ENCODE data around the gene ANKRD55. TPM values are rescaled to one million over a fixed set of nuclear protein-coding genes. Genes with fewer than 3 reads are reported as not detected.
"Not testable (repeated sequence)": the region's sequence is repeated elsewhere in the genome, so short reads cannot be mapped to it uniquely, and the experiment has no call there.

The ANKRD55 gene
- polyA plus RNA-seq, 3 donors: 1.1 to 1.3 (median 1.1) TPM

DNA sequence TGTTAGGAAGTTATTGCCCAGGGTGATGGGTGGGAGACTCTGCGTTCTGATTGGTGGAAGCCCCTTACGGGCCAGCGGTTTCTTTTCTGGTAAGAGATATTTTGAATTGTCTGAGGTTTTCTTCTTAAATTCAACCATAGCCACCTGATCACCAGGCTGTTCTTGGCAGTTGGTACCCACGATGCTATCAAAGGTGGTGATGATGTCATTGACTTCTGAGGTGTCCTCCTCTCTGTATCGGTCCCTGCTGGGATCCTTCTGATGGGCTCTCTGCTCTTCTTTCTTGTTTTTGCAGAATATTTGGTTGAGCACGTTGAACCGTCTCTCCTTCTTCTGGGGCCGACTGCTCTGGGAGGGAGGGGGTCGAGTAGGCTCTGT, 121.7 kb downstream of the ANKRD55 start:
- DNase-seq (ENCODE audit: low read depth in 3 of 3, low spot score in 2 of 3): no peak

DNA sequence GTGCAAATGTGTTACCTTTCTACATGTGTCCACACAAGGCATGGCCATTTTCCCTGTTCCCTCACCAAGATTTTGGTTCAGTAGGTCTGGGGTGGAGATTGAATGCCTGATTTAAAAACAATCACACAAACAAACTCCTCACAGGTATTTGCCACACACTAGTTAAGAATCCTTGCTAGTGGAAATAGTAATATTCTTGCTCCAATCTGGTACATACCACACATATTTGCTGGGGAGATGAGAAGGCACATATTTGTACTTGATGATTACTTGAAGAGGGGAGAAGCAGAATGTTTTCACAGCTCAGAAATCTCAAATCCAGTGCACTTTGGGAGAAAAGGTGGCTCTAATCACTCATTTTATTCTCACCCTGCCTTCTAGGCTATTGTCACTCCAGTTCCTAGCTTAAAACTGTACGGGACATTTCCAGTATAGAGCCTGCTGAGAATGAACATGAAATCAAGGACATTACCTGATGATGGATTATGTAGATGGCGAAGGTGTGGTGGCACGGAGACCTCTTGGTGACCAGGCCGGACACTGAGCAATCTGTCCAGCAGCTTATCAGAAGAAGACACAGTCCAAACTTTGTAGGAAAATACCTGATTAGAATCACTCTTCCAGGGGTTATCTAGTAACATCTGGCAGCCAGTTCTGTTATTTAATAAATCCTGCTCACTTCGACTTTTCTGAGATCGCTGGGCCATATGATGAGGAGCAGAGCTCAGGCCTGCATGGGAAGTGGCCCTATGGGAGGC, 122.3 kb downstream of the ANKRD55 start:
- no peak for DNase-seq (ENCODE audit: low read depth in 3 of 3, low spot score in 2 of 3)

DNA sequence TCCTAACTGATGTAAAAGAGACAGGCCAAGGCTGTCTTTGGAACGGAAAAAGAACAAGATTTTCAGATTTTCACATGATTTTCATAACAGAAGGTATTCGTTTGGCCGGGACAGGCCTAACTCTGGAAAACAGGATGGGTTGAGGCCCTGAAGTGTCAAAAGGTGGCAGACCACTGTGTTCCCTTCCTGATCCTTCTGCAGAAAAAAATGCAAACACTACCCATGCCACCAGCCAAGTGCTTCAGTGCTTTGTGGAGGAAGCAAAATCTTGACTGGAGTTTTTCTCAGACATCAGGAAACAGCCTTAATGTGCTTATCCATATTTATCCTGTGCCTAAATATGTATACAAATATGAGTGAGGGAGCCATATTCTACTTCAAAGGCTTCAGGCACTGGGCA, 124.9 kb downstream of the ANKRD55 start:
- no peak for DNase-seq (ENCODE audit: low read depth in 3 of 3, low spot score in 2 of 3)

DNA sequence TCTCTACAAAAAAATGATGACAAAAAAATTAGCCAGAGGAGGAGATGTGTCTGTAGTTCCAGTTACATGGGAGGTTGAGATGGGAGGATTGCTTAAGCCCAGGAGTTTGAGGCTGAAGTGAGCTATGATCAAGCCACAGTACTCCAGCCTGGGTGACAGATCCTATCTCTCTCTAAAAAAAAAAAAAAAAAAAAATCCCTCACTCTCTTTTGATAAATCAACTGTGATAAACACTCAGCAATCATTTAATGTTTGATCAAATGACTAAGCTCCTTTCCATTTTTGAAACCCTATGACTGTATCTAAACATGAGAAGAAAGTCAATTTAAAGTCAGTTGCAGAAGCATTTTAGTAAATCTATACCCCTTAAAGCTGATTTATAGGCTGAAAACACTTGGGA, 126.3 kb downstream of the ANKRD55 start:
- no peak for DNase-seq (ENCODE audit: low read depth in 3 of 3, low spot score in 2 of 3)

GRCh38 chr5:56105511-56106291, 127.4 kb downstream of the ANKRD55 start:
- DNase-seq (ENCODE audit: low read depth in 3 of 3, low spot score in 2 of 3): no peak

DNA sequence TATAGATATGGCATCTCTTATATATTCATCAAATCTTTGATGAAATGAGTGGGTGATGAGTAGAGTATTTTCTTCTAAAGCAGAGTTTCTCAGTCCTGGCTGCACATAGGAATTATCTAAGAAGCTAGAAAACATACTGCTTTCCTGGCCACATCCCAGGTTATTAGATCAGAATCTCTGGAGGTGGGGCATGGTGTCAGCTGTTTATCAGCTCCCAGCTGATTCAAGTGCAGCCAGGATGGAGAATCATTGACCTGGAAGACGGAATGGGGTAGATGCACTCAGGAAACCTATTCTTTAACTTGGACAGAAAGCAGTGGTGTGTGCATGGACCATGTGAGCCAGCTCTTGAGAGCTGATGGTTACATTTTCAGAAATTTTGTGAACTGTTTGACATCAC, 130.2 kb downstream of the ANKRD55 start:
- DNase-seq (ENCODE audit: low read depth in 3 of 3, low spot score in 2 of 3): no peak

DNA sequence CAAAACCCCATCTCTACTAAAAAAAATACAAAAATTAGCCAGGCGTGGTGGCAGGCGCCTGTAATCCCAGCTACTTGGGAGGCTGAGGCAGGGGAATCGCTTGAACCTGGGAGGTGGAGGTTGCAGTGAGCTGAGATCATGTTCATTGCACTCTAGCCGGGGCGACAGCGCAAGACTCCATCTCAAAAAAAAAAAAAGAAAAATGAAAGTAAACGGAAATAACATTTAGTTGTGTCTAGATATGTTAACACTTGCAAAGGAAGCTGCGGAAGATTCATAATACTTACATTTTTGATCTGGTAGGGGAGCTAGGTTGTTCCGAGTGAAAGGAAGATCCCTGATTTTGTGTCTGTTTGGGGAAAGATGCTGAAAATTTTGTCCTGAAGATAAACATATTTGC, 130.9 kb downstream of the ANKRD55 start:
- DNase-seq (ENCODE audit: low read depth in 3 of 3, low spot score in 2 of 3): not testable (repeated sequence)

DNA sequence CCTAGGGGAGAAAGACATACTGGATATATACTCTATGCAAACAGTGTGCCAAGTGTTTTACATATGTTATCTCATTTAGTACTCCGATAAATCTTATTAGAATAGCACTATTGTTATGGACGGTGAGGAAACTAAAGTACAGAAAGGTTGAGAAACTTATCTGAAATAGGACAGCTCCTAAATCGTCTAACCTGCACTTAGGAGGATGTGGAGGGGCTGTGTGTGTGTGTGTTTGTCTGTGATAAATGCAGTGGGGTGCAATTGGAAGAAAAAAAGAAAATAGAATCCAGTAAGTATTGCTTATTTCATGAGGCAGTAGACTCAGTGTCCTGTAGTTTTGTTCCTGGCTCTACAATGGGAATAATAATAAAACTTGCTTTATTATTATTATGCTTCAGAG, 131.9 kb downstream of the ANKRD55 start:
- DNase-seq (ENCODE audit: low read depth in 3 of 3, low spot score in 2 of 3): no peak

DNA sequence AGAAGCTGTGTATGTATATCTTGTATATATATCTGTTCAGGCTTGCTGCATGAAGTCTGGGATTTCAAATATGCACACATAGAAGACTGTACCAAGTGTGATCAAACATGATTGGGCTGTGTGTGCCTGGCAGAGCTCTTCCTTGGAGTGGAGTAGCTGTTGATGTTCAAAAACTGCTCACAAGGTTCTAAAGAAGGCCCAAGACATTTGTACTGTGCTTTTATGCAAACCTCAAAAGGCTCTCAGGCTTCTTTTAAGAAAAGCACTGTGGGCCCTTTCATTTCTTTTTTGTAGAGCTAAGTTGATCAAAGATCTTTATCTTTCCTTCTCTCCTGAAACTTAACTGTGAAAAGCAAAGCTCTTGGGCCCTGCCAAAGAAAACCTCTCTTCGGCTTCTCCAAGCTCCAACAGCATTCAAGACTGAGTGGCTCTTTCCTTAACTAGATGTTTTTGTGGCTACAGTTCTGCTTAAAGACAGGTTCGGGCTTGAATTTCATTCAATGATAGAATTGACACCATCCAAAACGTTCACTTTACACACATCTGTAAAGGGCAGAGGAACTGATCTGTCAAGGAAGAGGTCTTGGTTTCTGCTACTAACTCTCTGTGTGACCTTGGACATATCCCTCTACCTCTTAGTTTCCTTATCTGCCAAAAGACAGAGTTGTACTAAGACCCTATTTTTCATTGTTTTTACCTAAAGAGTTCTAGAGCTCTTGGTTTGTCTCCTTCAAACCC, 132.5 kb downstream of the ANKRD55 start:
- DNase-seq (ENCODE audit: low read depth in 3 of 3, low spot score in 2 of 3): no peak

- no peak for DNase-seq (ENCODE audit: low read depth in 3 of 3, low spot score in 2 of 3)
These were observed 133.8 kb downstream of the ANKRD55 start for GRCh38 chr5:56099346-56099745.

- DNase-seq (ENCODE audit: low read depth in 3 of 3, low spot score in 2 of 3): no peak
These were observed 136.1 kb downstream of the ANKRD55 start for GRCh38 chr5:56097055-56097454.

- DNase-seq (ENCODE audit: low read depth in 3 of 3, low spot score in 2 of 3): no peak
These were observed 137.5 kb downstream of the ANKRD55 start for GRCh38 chr5:56095579-56096102.

DNA sequence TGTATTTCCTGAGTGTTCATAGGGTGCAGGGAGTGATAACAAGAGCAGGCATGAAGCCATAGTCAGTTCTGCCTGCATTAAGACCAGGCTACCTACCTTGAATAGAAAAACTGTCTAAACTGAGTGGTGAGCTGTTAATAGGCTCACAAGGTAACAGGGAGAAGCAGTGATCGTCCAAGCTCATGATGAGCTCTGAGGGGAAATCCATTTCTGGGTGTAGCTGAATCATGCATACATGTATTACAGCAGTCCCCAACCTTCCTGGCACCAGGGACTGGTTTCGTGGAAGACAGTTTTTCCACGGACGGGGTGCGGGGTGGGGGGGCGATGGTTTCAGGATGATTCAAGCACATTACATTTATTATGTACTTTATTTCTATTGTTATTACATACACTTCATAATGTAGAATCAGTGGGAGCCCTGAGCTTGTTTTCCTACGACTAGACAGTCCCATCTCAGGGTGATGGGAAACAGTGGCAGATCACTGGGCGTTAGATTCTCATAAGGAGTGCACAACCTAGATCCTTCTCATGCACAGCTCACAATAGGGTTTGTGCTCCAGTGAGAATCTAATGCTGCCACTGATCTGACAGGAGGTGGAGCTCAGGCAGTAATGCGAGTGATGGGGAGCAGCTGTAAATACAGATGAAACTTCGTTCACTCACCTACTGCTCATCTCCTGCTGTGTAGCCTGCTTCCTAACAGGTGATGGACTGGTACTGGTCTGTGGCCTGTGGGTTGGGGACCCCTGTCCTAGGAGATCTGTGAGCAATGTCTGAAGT, 138.4 kb downstream of the ANKRD55 start:
- no peak for DNase-seq (ENCODE audit: low read depth in 3 of 3, low spot score in 2 of 3)

- DNase-seq (ENCODE audit: low read depth in 3 of 3, low spot score in 2 of 3): no peak
These were observed 139.2 kb downstream of the ANKRD55 start for GRCh38 chr5:56093970-56094369.

- no peak for DNase-seq (ENCODE audit: low read depth in 3 of 3, low spot score in 2 of 3)
These were observed 141.0 kb downstream of the ANKRD55 start for GRCh38 chr5:56092115-56092514.

DNA sequence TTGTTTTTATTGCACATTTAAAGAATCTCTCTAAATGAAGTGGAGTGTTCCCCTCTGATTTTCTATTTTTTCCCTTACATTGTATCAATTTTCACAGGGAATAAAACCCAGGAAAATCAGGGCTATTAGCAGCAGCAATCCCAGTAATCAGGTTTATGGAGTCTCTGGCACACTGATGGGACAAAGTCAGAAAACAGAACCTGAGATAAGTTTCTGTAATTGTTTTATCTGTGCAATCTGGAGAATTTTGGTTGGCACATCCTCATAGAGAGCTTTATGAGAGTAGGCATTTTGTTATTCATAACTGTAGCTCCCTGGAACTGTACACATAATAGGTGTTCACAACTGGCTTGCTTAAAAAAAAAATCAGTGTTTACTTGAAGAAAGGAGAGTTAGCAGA, 141.5 kb downstream of the ANKRD55 start:
- no peak for DNase-seq (ENCODE audit: low read depth in 3 of 3, low spot score in 2 of 3)

DNA sequence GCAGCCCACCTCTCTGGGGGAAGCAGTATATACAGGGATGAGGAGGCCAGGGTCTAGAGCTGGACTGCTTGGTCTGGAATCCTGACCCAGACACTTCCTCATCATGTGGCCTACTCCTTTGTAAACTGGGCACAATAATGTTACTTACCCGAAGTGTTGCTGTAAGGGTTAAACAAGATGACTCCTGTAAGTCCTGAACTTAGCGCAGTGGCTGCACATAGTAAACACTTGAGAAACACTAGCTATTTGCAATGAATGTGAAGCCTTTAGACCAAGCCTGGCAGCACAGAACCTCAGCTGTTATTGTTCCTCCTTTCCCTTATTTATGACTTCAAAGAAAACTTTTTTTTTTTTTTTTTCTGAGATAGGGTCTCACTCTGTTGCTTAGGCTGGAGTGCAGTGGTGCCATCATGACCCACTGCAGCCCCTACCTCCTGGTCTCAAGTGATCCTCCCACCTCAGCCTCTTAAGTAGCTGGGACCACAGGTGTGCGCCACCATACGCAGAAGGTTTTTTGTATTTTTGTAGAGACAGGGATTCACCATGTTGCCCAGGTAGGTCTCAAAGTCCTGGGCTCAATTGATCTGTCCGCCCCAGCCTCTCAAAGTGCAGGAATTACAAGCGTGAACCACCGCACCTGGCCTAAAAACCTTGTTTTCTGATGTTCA, 142.2 kb downstream of the ANKRD55 start:
- DNase-seq (ENCODE audit: low read depth in 3 of 3, low spot score in 2 of 3): no peak

DNA sequence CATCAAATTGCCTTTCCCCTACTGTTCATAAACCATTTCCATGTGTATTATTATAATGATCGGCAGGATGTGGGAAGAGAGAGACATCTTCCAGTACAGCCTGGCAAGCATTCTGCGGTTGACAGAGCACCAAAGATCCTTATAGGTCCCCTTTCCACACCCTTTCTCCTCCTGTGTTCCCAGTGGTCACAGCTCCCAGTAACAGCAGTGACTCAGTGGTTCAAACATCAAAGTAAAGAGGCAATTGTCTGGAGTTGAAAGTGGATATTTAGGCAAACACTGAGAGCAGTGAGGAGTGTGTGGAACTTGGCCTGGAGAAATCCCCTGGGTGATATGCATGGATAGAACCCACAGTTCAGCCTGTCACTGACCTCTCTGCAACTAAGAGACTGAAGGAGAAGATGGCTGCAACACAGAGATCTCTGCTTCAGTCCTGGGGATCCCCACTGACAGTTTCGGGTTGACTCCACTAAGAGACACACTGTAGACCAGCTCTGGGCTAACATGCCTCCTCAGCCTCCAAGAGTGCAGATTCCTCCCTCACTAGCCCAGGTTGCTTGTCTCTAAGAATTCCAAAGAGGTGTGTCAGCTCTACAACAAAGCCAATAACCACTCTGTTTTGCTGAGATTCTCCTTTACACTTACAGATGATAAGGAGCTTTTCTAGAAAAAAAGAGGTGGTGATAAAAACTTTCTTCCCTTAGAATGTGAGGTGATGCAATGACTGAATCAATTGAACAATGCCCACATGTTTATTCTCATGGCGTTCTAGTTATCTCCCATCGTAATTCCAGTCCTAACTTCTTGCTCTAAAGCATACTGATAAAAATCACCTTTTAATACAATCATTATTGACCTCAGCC, 143.9 kb downstream of the ANKRD55 start:
- no peak for DNase-seq (ENCODE audit: low read depth in 3 of 3, low spot score in 2 of 3)

- no peak for DNase-seq (ENCODE audit: low read depth in 3 of 3, low spot score in 2 of 3)
These were observed 144.6 kb downstream of the ANKRD55 start for GRCh38 chr5:56088431-56088949.
